ENCODE data around the gene FBXW9. TPM values are rescaled to one million over a fixed set of nuclear protein-coding genes. Genes with fewer than 3 reads are reported as not detected.

FBXW9 gene
- total RNA-seq, 1 experiment from 2014 or later: 12.4 TPM

DNA sequence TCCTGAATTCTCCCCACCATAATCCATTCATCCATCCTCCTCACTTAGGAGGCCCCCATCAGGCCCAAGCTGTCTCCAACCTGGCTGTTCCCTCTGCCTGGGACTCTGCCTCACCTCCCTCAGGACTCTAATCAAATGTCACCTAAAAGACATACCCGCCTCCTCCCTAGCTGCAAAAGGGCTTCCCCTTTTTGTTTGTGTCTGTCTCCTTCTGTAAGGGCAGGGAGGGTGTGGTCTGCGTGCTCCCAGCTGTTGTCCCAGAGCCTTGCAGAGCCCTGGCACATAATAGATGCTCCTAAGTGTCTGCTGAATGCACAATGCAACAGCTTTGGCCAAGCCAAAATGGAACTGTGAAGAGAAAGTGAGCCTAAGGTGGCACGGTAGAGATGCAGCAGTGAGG is 33.6 kb upstream of the FBXW9 start:
- DNase-seq (ENCODE audit: low read depth, low spot score) (no peak), ATAC-seq (no peak)
- Histone ChIP-seq H3K4me3 (ENCODE audit: low read depth in 2 of 2, low read length in 2 of 2) (no peak overlapping the region), H3K27me3 (ENCODE audit: control insufficient read depth, insufficient read depth, low read length) (no peaks in the 10 kb centered on the region), H3K4me1 (ENCODE audit: control insufficient read depth, insufficient read depth, low read length) (peaks cover 8% of the 10 kb centered on the region; the same call in 1 of the 2 replicates), H3K9me3 (ENCODE audit: control insufficient read depth, insufficient read depth, low read depth, low read length) (no peaks in the 10 kb centered on the region), H3K36me3 (ENCODE audit: control insufficient read depth, insufficient read depth, low read length) (peaks cover 9% of the 10 kb centered on the region), H3K27ac (ENCODE audit: low read length) (no peak overlapping the region)
- CTCF ChIA-PET: no interaction called here
- in situ Hi-C loops (cut with HindIII; ENCODE audit: low pct_unique_long_range_greater_than_20kb, low sequenced_read_pairs) (no loop called here), intact Hi-C loops (cut with micrococcal nuclease; ENCODE audit: unreplicated experiment) (no loop called here)
- TF ChIP-seq, protein P1, sequence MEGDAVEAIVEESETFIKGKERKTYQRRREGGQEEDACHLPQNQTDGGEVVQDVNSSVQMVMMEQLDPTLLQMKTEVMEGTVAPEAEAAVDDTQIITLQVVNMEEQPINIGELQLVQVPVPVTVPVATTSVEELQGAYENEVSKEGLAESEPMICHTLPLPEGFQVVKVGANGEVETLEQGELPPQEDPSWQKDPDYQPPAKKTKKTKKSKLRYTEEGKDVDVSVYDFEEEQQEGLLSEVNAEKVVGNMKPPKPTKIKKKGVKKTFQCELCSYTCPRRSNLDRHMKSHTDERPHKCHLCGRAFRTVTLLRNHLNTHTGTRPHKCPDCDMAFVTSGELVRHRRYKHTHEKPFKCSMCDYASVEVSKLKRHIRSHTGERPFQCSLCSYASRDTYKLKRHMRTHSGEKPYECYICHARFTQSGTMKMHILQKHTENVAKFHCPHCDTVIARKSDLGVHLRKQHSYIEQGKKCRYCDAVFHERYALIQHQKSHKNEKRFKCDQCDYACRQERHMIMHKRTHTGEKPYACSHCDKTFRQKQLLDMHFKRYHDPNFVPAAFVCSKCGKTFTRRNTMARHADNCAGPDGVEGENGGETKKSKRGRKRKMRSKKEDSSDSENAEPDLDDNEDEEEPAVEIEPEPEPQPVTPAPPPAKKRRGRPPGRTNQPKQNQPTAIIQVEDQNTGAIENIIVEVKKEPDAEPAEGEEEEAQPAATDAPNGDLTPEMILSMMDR (IDR thresholded peaks at IDR 0.05): no peak
- POLR2A ChIA-PET: no interaction called here
- no TSS peak for BruUV-seq (replicated peaks)

- peaks cover 6% of the 10 kb centered on the region; the same call in 1 of the 2 replicates for H3K4me1 ChIP-seq (ENCODE audit: control insufficient read depth, insufficient read depth, low read length)
- POLR2A ChIA-PET: interaction anchor here (0.7 kb wide), 3 partner anchors 27 to 899 kb away, joined by 5 to 9 read pairs (median 6); no protein-coding TSS in a partner anchor
- in situ Hi-C loops (cut with HindIII; ENCODE audit: low pct_unique_long_range_greater_than_20kb, low sequenced_read_pairs): no loop called here
- H3K4me3 ChIP-seq (ENCODE audit: low read depth in 2 of 2, low read length in 2 of 2): no peak overlapping the region
- H3K36me3 ChIP-seq (ENCODE audit: control insufficient read depth, insufficient read depth, low read length): no peaks in the 10 kb centered on the region; the same call in none of the 2 replicates
- H3K27me3 ChIP-seq (ENCODE audit: control insufficient read depth, insufficient read depth, low read length): no peaks in the 10 kb centered on the region
- DNase-seq (ENCODE audit: low read depth, low spot score) (no peak), ATAC-seq (no peak)
- CTCF ChIA-PET: interaction anchor here (0.7 kb wide), 1 partner anchor 1631 kb away, joined by 3 read pairs; no protein-coding TSS in a partner anchor
- intact Hi-C loops (cut with micrococcal nuclease; ENCODE audit: unreplicated experiment): no loop called here
- BruUV-seq (replicated peaks): no TSS peak
- no peaks in the 10 kb centered on the region for H3K9me3 ChIP-seq (ENCODE audit: control insufficient read depth, insufficient read depth, low read depth, low read length)
- TF ChIP-seq, protein P1 (IDR thresholded peaks at IDR 0.05): no peak
- TF ChIP-seq, protein P2, sequence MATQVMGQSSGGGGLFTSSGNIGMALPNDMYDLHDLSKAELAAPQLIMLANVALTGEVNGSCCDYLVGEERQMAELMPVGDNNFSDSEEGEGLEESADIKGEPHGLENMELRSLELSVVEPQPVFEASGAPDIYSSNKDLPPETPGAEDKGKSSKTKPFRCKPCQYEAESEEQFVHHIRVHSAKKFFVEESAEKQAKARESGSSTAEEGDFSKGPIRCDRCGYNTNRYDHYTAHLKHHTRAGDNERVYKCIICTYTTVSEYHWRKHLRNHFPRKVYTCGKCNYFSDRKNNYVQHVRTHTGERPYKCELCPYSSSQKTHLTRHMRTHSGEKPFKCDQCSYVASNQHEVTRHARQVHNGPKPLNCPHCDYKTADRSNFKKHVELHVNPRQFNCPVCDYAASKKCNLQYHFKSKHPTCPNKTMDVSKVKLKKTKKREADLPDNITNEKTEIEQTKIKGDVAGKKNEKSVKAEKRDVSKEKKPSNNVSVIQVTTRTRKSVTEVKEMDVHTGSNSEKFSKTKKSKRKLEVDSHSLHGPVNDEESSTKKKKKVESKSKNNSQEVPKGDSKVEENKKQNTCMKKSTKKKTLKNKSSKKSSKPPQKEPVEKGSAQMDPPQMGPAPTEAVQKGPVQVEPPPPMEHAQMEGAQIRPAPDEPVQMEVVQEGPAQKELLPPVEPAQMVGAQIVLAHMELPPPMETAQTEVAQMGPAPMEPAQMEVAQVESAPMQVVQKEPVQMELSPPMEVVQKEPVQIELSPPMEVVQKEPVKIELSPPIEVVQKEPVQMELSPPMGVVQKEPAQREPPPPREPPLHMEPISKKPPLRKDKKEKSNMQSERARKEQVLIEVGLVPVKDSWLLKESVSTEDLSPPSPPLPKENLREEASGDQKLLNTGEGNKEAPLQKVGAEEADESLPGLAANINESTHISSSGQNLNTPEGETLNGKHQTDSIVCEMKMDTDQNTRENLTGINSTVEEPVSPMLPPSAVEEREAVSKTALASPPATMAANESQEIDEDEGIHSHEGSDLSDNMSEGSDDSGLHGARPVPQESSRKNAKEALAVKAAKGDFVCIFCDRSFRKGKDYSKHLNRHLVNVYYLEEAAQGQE (IDR thresholded peaks at IDR 0.05; ENCODE audit: insufficient read depth in 1 of 2, low read depth in 2 of 2, low read length in 1 of 2): no peak
- no peak for TF ChIP-seq TCF7L2 (IDR thresholded peaks at IDR 0.05; ENCODE audit: low read depth, low read length)
- H3K27ac ChIP-seq (ENCODE audit: low read length): no peak overlapping the region
These were observed 31.5 kb upstream of the FBXW9 start for GRCh38 chr19:12727745-12728433.

DNA sequence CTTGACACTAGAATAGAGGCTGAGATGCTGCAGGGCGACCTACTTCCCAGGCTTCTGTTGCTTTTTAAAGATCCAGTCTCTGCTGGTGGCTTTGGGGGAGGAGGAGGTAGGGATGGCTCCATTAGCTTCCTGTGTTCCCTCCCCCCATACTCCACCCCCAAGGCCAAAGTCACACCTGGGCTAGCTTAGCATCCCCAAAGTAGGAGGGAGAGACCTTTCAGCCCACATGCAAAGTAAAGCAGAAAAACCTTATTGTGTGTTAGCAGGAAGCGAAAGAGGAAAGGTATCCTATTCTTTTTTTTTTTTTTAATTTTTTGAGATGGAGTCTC is 30.5 kb upstream of the FBXW9 start:
- no TSS peak for BruUV-seq (replicated peaks)
- intact Hi-C loops (cut with micrococcal nuclease; ENCODE audit: unreplicated experiment): no loop called here
- DNase-seq (ENCODE audit: low read depth, low spot score) (no peak), ATAC-seq (no peak)
- in situ Hi-C loops (cut with HindIII; ENCODE audit: low pct_unique_long_range_greater_than_20kb, low sequenced_read_pairs): no loop called here
- Histone ChIP-seq H3K27ac (ENCODE audit: low read length) (no peak overlapping the region), H3K36me3 (ENCODE audit: control insufficient read depth, insufficient read depth, low read length) (no peaks in the 10 kb centered on the region; the same call in none of the 2 replicates), H3K4me1 (ENCODE audit: control insufficient read depth, insufficient read depth, low read length) (no peaks in the 10 kb centered on the region), H3K27me3 (ENCODE audit: control insufficient read depth, insufficient read depth, low read length) (no peaks in the 10 kb centered on the region), H3K9me3 (ENCODE audit: control insufficient read depth, insufficient read depth, low read depth, low read length) (no peaks in the 10 kb centered on the region), H3K4me3 (ENCODE audit: low read depth in 2 of 2, low read length in 2 of 2) (no peak overlapping the region)
- ChIA-PET POLR2A (interaction anchor here (0.7 kb wide), 3 partner anchors 228 to 900 kb away, joined by 4 to 6 read pairs (median 5); no protein-coding TSS in a partner anchor), CTCF (no interaction called here)
- TF ChIP-seq, protein P1 (IDR thresholded peaks at IDR 0.05): no peak
- no peak for TF ChIP-seq POLR2AphosphoS5 (IDR thresholded peaks at IDR 0.05; ENCODE audit: low read depth, low read length)
- no peak for TF ChIP-seq TCF7L2 (IDR thresholded peaks at IDR 0.05; ENCODE audit: low read depth, low read length)
- no peak for TF ChIP-seq SIN3A (IDR thresholded peaks at IDR 0.05; ENCODE audit: borderline replicate concordance, insufficient read depth, low read depth, low read length)
- TF ChIP-seq, protein P2 (IDR thresholded peaks at IDR 0.05; ENCODE audit: insufficient read depth in 1 of 2, low read depth in 2 of 2, low read length in 1 of 2): no peak

All from Panc1 (cell line).